ENCODE data around the gene C12orf75. TPM values are rescaled to one million over a fixed set of nuclear protein-coding genes. Genes with fewer than 3 reads are reported as not detected.

C12orf75 gene
- total and polyA plus RNA-seq, 2 experiments from 2014 or later, result 43.9 to 69.8 TPM

DNA sequence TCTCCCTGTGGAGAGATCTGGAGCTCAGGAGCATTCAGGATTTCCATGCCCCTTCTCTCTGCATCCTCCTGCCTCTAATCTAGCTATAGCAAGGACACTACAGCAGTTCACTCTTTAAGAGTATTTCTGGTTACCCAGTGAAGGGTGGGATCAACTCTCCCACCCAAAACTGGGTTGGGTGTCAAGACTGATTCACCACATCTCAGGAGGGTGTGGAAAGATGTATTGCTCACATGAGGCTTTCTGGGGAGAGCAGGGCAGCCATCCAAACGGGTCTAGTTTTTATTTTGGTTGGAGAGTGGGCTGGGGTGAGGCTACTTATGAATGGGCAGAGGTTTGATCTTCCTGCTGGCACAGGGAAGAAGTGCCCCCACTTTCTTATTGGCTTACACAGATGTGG lies 18.6 kb downstream of the C12orf75 start:
- Histone ChIP-seq H3K36me3 (ENCODE audit: insufficient read depth) (no peaks in the 10 kb centered on the region), H4K20me1 (replicated peaks; ENCODE audit: insufficient read depth) (no peaks in the 10 kb centered on the region), H3K27ac (ENCODE audit: low read depth) (no peak overlapping the region), H3K4me1 (ENCODE audit: insufficient read depth) (peaks cover 15% of the 10 kb centered on the region), H3K79me2 (replicated peaks; ENCODE audit: insufficient read depth) (no peaks in the 10 kb centered on the region; the same call in 1 of the 2 replicates), H3K4me2 (no peak overlapping the region), H3K9me2 (ENCODE audit: insufficient read depth) (no peaks in the 10 kb centered on the region), H3F3A (replicated peaks; ENCODE audit: low read depth) (no peaks in the 10 kb centered on the region), H3K4me3 (no peak overlapping the region), H3K27me3 (ENCODE audit: insufficient read depth) (no peaks in the 10 kb centered on the region), H2AFZ (no peak overlapping the region)
- Mint-ChIP-seq H3K27ac (no peak overlapping the region; the same call in 1 of the 2 replicates), H3K9me3 (no peaks in the 10 kb centered on the region), H3K27me3 (ENCODE audit: insufficient read depth, low read depth, poor library complexity) (peaks cover 2% of the 10 kb centered on the region), H3K4me3 (no peak overlapping the region), H3K36me3 (ENCODE audit: low read depth) (no peaks in the 10 kb centered on the region), H3K4me1 (peaks cover 25% of the 10 kb centered on the region)
- DNase-seq (ENCODE audit: low spot score) (no peak), ATAC-seq (no peak)
- TF ChIP-seq NANOG (IDR thresholded peaks at IDR 0.05; ENCODE audit: borderline replicate concordance) (no peak), POLR2AphosphoS5 (IDR thresholded peaks at IDR 0.05; ENCODE audit: low read depth) (no peak), EZH2phosphoT487 (IDR thresholded peaks at IDR 0.05; ENCODE audit: unreplicated experiment) (no peak), ZNF114 (CRISPR knock-in tag; IDR thresholded peaks at IDR 0.05) (no peak), ETS1 (IDR thresholded peaks at IDR 0.05) (no peak), JUNB (IDR thresholded peaks at IDR 0.05; ENCODE audit: unreplicated experiment) (no peak), CREB1 (CRISPR knock-in tag; IDR thresholded peaks at IDR 0.05; ENCODE audit: low read depth) (no peak), ZNF331 (CRISPR knock-in tag; IDR thresholded peaks at IDR 0.05; ENCODE audit: low read depth) (no peak), EZH2 (IDR thresholded peaks at IDR 0.05; ENCODE audit: low read depth, unreplicated experiment) (no peak)
- TF ChIP-seq, protein P1, sequence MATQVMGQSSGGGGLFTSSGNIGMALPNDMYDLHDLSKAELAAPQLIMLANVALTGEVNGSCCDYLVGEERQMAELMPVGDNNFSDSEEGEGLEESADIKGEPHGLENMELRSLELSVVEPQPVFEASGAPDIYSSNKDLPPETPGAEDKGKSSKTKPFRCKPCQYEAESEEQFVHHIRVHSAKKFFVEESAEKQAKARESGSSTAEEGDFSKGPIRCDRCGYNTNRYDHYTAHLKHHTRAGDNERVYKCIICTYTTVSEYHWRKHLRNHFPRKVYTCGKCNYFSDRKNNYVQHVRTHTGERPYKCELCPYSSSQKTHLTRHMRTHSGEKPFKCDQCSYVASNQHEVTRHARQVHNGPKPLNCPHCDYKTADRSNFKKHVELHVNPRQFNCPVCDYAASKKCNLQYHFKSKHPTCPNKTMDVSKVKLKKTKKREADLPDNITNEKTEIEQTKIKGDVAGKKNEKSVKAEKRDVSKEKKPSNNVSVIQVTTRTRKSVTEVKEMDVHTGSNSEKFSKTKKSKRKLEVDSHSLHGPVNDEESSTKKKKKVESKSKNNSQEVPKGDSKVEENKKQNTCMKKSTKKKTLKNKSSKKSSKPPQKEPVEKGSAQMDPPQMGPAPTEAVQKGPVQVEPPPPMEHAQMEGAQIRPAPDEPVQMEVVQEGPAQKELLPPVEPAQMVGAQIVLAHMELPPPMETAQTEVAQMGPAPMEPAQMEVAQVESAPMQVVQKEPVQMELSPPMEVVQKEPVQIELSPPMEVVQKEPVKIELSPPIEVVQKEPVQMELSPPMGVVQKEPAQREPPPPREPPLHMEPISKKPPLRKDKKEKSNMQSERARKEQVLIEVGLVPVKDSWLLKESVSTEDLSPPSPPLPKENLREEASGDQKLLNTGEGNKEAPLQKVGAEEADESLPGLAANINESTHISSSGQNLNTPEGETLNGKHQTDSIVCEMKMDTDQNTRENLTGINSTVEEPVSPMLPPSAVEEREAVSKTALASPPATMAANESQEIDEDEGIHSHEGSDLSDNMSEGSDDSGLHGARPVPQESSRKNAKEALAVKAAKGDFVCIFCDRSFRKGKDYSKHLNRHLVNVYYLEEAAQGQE (IDR thresholded peaks at IDR 0.05; ENCODE audit: unreplicated experiment), result no peak
- TF ChIP-seq, protein P2, sequence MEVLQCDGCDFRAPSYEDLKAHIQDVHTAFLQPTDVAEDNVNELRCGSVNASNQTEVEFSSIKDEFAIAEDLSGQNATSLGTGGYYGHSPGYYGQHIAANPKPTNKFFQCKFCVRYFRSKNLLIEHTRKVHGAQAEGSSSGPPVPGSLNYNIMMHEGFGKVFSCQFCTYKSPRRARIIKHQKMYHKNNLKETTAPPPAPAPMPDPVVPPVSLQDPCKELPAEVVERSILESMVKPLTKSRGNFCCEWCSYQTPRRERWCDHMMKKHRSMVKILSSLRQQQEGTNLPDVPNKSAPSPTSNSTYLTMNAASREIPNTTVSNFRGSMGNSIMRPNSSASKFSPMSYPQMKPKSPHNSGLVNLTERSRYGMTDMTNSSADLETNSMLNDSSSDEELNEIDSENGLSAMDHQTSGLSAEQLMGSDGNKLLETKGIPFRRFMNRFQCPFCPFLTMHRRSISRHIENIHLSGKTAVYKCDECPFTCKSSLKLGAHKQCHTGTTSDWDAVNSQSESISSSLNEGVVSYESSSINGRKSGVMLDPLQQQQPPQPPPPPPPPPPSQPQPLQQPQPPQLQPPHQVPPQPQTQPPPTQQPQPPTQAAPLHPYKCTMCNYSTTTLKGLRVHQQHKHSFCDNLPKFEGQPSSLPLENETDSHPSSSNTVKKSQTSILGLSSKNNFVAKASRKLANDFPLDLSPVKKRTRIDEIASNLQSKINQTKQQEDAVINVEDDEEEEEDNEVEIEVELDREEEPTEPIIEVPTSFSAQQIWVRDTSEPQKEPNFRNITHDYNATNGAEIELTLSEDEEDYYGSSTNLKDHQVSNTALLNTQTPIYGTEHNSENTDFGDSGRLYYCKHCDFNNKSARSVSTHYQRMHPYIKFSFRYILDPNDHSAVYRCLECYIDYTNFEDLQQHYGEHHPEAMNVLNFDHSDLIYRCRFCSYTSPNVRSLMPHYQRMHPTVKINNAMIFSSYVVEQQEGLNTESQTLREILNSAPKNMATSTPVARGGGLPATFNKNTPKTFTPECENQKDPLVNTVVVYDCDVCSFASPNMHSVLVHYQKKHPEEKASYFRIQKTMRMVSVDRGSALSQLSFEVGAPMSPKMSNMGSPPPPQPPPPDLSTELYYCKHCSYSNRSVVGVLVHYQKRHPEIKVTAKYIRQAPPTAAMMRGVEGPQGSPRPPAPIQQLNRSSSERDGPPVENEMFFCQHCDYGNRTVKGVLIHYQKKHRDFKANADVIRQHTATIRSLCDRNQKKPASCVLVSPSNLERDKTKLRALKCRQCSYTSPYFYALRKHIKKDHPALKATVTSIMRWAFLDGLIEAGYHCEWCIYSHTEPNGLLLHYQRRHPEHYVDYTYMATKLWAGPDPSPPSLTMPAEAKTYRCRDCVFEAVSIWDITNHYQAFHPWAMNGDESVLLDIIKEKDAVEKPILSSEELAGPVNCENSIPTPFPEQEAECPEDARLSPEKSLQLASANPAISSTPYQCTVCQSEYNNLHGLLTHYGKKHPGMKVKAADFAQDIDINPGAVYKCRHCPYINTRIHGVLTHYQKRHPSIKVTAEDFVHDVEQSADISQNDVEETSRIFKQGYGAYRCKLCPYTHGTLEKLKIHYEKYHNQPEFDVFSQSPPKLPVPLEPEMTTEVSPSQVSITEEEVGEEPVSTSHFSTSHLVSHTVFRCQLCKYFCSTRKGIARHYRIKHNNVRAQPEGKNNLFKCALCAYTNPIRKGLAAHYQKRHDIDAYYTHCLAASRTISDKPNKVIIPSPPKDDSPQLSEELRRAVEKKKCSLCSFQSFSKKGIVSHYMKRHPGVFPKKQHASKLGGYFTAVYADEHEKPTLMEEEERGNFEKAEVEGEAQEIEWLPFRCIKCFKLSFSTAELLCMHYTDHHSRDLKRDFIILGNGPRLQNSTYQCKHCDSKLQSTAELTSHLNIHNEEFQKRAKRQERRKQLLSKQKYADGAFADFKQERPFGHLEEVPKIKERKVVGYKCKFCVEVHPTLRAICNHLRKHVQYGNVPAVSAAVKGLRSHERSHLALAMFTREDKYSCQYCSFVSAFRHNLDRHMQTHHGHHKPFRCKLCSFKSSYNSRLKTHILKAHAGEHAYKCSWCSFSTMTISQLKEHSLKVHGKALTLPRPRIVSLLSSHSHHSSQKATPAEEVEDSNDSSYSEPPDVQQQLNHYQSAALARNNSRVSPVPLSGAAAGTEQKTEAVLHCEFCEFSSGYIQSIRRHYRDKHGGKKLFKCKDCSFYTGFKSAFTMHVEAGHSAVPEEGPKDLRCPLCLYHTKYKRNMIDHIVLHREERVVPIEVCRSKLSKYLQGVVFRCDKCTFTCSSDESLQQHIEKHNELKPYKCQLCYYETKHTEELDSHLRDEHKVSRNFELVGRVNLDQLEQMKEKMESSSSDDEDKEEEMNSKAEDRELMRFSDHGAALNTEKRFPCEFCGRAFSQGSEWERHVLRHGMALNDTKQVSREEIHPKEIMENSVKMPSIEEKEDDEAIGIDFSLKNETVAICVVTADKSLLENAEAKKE (CRISPR knock-in tag; IDR thresholded peaks at IDR 0.05), result no peak
- TF ChIP-seq, protein P3, sequence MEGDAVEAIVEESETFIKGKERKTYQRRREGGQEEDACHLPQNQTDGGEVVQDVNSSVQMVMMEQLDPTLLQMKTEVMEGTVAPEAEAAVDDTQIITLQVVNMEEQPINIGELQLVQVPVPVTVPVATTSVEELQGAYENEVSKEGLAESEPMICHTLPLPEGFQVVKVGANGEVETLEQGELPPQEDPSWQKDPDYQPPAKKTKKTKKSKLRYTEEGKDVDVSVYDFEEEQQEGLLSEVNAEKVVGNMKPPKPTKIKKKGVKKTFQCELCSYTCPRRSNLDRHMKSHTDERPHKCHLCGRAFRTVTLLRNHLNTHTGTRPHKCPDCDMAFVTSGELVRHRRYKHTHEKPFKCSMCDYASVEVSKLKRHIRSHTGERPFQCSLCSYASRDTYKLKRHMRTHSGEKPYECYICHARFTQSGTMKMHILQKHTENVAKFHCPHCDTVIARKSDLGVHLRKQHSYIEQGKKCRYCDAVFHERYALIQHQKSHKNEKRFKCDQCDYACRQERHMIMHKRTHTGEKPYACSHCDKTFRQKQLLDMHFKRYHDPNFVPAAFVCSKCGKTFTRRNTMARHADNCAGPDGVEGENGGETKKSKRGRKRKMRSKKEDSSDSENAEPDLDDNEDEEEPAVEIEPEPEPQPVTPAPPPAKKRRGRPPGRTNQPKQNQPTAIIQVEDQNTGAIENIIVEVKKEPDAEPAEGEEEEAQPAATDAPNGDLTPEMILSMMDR (conservative IDR thresholded peaks at IDR 0.05; ENCODE audit: low read depth in 2 of 2), result no peak

Data from GM23338 (cell line).